Ovary (tissue), 10 donors: ENCODE measurements around the gene ARHGEF5. TPM values are rescaled to one million over a fixed set of nuclear protein-coding genes. Genes with fewer than 3 reads are reported as not detected.
"Not testable (repeated sequence)": the region's sequence is repeated elsewhere in the genome, so short reads cannot be mapped to it uniquely, and the experiment has no call there.

Source experiments
- DNase-seq, 5 donors: peaks; one replicate each; pipeline ENCODE4 v3.0.0-alpha.2; 2019 to 2020
- H3K27ac ChIP-seq, 2 donors: fragments of 200-600 bp; one replicate each; pipeline versions ENCODE4 v1.5.1 to v1.8.0; 2019 to 2022
- H3K27me3 ChIP-seq: fragments of 200-600 bp; one replicate; pipeline ENCODE4 v1.8.0; 2022
- H3K36me3 ChIP-seq: fragments of 200-600 bp; sonication (generic); one replicate; pipeline ENCODE4 v1.5.1; 2019
- H3K4me1 ChIP-seq: one replicate; pipeline ENCODE4 v1.8.1; 2013; ENCODE audit warnings: mild to moderate bottlenecking, moderate library complexity; ENCODE audit not compliant: insufficient read depth
- H3K4me3 ChIP-seq: fragments of 200-600 bp; sonication (generic); one replicate; pipeline ENCODE4 v1.5.1; 2017
- H3K9me3 ChIP-seq, 2 donors: fragments of 200-600 bp in 1 of 2; sonication (generic) in 1 of 2; one replicate each; pipeline versions ENCODE4 v1.5.1 to v1.8.1; 2013 to 2019; ENCODE audit warnings: mild to moderate bottlenecking in 1 of 2, moderate library complexity in 1 of 2
- WGBS, 3 donors: extraction: QIAGEN DNeasy Blood & Tissue Kit in 1 of 3; methylation state at CpG; one replicate each; pipeline versions ENCODE4 v1.1.5 to v1.1.7; 2013 to 2017; 5-methylcytosine and 5-hydroxymethylcytosine counted together
- intact Hi-C, 4 donors: fragments of 100-400 bp; cut with DNase I; formaldehyde crosslinking; loops; one replicate each; pipeline versions ENCODE4 v1.11.0 to v1.15.1; 2022 to 2023
- long read RNA-seq, 3 donors: library from polyadenylated mRNA in 2 of 3; unstranded in 2 of 3; transcript quantifications; one replicate each; pipeline ENCODE4 v2.0.0 and lab custom pipeline, GENCODE V29; 2021 to 2026
- polyA plus RNA-seq, 2 donors: library from polyadenylated mRNA; stranded (reverse); fragments of 200-250 nt in 1 of 2; fragments of 350-450 nt in 1 of 2; fragmentation: Illumina TruSeq in 1 of 2; extraction: RNeasy Lipid Tissue Mini Kit (QIAGEN cat#74804) in 1 of 2; gene quantifications; one replicate each; pipeline ENCODE4 v1.2.3, GENCODE V29; 2013 to 2014
- total RNA-seq, 7 donors: library from RNA; depleted of rRNA in 2 of 7; stranded (reverse); fragments of >200 nt in 2 of 7; fragmentation: NEBNext Ultra II Directional in 3 of 7; extraction: Animal tissue kit (Norgen Biotek cat#: 25700) in 3 of 7; gene quantifications; one replicate each; pipeline versions ENCODE4 v1.1.0 to v1.2.4, GENCODE V29; 2016 to 2023
- donor health status: DM: no; HTN: no; CAD: no; lungs with moderate emphysema.
- donor health status: DM: no; HTN: no; CAD: no.
- donor health status: Bipolar disorder and iron deficiency.
- donor health status: DM: yes; HTN: yes; CAD: no.
- donor health status: DM: no; HTN: no; CAD: no.
- donor health status: DM: yes; HTN: yes; CAD: no.

ARHGEF5 gene
- total RNA-seq (10 to 100 TPM in 6 of 7 donors, 1 to 10 TPM in 1; 5.4 to 36.5 (median 11.2) TPM), polyA plus RNA-seq (1 to 10 TPM; 4.0 to 9.6 TPM)
- long read RNA-seq, donor 1, partial matches to known transcripts: 1 of 2 reads
- long read RNA-seq, donor 1, other reads (novel, unspliced or antisense): 1 of 2 reads
- long read RNA-seq, donor 2: 0 reads
- long read RNA-seq, donor 3, full-length matches to known transcripts: 3 of 7 reads
- long read RNA-seq, donor 3, partial matches to known transcripts: 2 of 7 reads
- long read RNA-seq, donor 3, other reads (novel, unspliced or antisense): 2 of 7 reads

DNA sequence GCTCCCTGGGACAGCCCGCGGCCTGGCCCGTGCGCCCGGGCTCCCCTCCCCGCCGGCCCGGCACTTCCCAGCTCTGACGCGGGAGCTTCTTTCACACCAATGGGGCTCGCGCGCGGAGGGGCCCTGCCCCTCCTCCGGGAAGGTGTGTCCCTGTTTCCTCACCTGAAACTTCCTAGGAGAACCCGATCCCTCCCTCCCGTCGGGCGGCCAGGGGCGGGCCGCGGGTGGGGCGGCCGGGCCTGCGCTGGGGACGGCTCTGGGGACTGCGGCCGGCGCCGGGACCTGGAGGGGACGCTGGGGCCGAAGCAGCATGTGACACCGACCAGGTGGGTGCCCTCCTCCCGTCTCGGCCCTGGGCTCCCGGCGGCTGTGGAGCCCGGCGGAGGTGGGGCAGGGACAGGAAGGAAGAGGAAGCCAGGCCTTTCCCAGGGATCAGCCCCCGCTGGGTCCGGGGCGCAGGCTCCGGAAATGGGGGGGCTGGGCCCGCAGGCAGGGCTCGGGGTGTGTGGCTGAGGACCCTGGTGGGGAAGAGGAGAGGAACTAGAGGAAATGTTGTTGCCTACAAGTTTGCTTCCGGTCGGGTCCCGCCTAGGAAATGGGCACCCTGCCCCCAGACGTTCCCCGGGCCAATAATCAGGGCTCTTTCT is at the start of gene ARHGEF5:
Gene ARHGEF5, plus strand, starts transcription at position 227 of the 647 bp plus-strand sequence. CDS start 7,268 bp downstream, outside the sequence.
- DNase-seq, H3K27me3 ChIP-seq, H3K4me1 ChIP-seq, H3K4me3 ChIP-seq, intact Hi-C loops, H3K36me3 ChIP-seq, H3K27ac ChIP-seq, H3K9me3 ChIP-seq: not testable (repeated sequence)
- no CpG with 5 or more reads among the region's 50 CpGs for WGBS, 3 donors

DNA sequence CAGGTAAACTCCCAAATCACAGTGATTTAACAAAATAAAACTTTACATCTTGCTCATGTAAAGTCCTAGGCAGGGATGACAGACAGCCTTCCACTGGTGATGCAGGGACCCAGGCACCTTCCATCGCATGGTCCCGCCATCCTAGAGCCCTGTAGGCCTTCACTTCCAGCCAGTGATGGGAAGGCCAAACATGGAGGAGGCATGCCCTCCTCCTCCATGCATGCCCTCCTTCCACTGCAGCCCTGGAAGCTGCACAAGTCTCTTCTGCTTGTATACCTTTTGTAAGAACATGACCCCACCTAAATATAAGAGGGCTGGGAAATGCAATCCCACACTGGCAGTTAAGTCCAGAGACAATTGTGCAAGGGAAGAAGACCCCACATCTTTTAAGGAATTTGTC is 45.5 kb upstream of the ARHGEF5 start:
- H3K4me1 ChIP-seq, H3K9me3 ChIP-seq, H3K4me3 ChIP-seq, H3K27ac ChIP-seq, intact Hi-C loops, DNase-seq, H3K36me3 ChIP-seq, H3K27me3 ChIP-seq: not testable (repeated sequence)
- WGBS, 3 donors: no CpG with 5 or more reads among the region's 2 CpGs

DNA sequence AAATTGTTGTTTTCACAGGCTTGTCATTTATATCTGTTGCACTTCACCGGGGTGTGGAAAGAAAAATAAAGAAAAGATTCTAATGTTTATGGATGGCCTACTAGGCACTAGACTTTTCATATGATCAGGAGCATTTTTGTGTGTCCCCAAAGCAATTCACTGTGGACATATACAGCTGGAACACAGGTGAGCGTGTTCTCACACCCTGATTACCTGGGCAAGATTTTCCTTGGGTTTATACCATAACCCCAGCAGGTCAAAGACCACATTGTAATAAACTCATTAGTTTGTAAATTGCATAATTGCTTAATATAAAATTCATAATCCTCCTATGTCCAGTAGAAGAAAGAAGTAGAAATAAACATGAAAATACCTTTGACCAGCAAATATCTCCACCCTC is 44.0 kb upstream of the ARHGEF5 start:
- H3K4me3 ChIP-seq, H3K4me1 ChIP-seq, H3K36me3 ChIP-seq, intact Hi-C loops, H3K27ac ChIP-seq, H3K27me3 ChIP-seq, H3K9me3 ChIP-seq, DNase-seq: not testable (repeated sequence)
- 71 to 100% methylated on average over 1 of the region's 2 CpGs; no CpG with 5 or more reads in 1 of the 3 donors for WGBS, 3 donors

DNA sequence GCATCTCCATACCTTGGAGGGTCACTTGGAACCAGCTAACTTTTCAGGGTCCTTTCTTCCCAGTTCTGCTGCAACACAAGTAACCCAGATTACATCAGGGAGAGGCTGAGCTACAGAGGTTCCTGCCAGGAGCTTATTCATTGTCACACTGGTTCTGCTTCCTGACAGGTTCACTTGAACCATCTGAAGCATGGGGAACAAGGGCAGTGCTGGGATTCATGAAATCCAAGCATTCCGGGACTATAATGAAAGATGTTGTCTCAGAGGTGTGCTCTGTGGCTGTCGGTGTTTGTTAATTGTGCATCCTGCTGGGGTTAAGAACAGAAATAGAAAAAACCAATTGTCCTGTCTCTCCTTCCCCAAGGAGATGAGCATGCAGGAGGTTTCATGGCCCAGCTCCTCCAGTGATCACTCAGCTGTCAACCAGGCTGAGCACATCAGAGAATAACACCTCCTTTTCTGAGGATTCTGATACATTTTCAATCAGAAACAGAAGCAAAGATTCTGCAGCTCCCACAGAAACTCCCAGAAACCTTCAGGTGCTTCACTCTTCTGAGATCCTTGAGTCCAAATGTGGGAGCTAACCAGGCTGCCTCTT is 43.2 kb upstream of the ARHGEF5 start, which contains the start of gene OR2A1:
Gene OR2A1, plus strand, starts transcription at position 548 of the 598 bp plus-strand sequence. CDS start 5,706 bp downstream, outside the sequence.
- H3K27ac ChIP-seq, H3K27me3 ChIP-seq, H3K4me3 ChIP-seq, DNase-seq, H3K4me1 ChIP-seq, H3K36me3 ChIP-seq, intact Hi-C loops, H3K9me3 ChIP-seq: not testable (repeated sequence)
- WGBS, 3 donors: 93 to 98% methylated on average over 2 of the region's 2 CpGs; no CpG with 5 or more reads in 1 of the 3 donors

DNA sequence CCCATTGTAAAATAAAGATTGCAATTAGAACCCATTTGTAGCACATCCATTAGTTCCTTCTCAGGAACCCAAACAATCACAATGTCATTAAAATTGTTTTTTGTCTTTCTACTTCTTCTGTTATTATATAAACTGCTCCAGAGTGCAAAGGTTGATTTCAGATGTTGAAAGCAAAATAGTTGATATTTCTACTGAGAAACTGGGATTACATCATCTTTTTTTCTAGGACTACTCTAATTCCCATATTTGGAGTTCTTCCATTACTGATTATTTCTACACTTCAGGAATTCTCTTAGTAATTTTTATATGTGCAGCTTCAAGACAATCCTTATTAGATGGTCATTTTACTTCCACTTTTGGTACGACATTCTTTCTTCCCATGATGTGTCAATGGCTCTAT is 37.7 kb upstream of the ARHGEF5 start:
- DNase-seq, intact Hi-C loops, H3K4me1 ChIP-seq, H3K27me3 ChIP-seq, H3K9me3 ChIP-seq, H3K27ac ChIP-seq, H3K36me3 ChIP-seq, H3K4me3 ChIP-seq: not testable (repeated sequence)
- WGBS, 3 donors: 81% methylated on average over 1 of the region's 1 CpG; no CpG with 5 or more reads in 2 of the 3 donors

DNA sequence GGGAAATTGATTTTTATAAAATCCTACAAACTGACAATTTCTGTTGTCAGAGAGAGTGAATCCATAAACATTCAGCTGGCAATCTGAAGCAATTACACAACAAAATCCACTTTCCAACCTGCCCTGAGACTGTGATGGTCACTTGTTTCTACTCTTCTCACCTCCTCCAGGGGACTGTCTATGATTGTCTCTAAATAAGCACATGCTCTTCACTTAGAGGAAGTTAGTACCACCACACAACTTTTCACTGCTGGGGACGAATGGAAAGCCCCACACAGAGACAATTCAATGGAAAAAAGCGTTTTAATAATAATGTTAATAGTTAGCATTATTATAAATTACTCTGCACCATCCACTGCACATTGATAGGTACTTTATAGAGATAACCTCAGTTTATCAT is 35.7 kb upstream of the ARHGEF5 start:
- WGBS, 3 donors: no CpG with 5 or more reads among the region's 2 CpGs

DNA sequence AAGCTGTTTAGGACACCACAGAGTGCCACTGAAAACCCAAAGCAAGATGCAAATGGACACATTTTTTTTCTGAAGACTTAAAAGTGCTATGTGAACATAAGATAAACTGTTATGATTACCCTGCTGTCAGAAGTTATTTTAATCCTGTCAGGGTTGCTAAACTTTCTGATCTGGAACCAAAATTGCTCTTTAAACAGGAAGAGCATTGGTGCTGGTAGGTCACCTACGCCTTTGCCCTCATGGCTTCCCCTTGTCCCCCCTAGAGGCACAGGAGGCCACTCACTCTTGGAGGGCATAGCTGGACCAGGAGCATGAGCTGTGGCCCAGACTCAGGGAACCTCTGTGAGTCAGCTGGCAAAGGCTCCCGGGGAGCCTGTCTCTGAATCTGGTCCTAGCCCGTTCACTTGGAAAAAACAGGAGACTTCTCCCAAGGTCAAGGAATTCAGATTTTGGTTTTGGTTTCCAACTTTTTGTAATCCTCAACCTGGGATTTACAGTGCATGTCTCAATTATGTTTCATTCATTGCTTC is 33.5 kb upstream of the ARHGEF5 start:
- H3K4me3 ChIP-seq, H3K4me1 ChIP-seq, H3K27ac ChIP-seq, H3K9me3 ChIP-seq, H3K36me3 ChIP-seq, H3K27me3 ChIP-seq, intact Hi-C loops: not testable (repeated sequence)
- peak in 1 of 5 donors; percentile 2 for DNase-seq
- WGBS, 3 donors: 60 to 96% (median 94%) methylated on average over 1 of the region's 3 CpGs

More for the DNA sequence above, 35.7 kb upstream of the ARHGEF5 start:
- H3K9me3 ChIP-seq, H3K27me3 ChIP-seq, H3K4me1 ChIP-seq, H3K36me3 ChIP-seq, H3K27ac ChIP-seq, DNase-seq, intact Hi-C loops, H3K4me3 ChIP-seq: not testable (repeated sequence)

DNA sequence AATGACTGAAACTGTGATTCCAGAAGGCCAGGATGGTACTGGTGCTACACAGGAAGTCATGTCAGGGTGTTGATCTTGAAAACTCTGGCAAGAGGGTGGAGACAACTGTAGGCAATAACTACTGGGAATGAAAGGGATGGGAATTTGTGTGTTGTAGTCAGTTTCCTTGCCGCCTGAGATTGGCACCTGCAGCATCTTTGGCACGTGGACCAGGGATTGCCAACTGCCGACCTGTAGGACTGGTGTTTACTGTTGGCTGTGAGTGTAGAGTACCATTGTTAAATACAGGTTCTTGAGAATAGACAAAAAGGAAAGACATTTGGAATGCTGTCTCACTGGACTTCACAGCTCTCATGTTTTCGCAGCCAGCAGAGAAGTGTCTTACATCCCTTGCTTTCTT is 31.8 kb upstream of the ARHGEF5 start:
- H3K36me3 ChIP-seq, intact Hi-C loops: not testable (repeated sequence)
- 43% methylated on average over 3 of the region's 4 CpGs; no CpG with 5 or more reads in 2 of the 3 donors for WGBS, 3 donors

DNA sequence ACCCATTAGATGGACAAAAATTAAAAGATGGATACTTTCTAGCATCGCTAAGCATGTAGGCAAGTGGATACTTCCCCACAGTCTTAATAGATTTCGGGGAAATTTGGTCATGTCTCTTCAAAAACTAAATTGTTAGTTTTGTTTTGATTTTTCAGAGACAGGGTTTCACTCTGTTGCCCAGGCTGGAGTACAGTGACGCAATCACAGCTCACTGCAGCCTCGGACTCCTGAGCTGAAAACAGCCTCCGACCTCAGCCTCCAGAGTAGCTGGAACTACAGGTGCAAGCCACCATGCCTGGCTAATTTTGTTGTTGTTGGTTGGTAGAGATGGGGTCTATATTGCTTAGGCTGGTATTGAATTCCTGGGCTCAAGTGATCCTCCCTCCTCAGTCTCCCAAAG is 29.3 kb upstream of the ARHGEF5 start:
- intact Hi-C loops, H3K4me1 ChIP-seq, DNase-seq, H3K9me3 ChIP-seq, H3K27ac ChIP-seq, H3K4me3 ChIP-seq, H3K36me3 ChIP-seq, H3K27me3 ChIP-seq: not testable (repeated sequence)
- WGBS, 3 donors: 88 to 100% (median 96%) methylated on average over 3 to 4 of the region's 5 CpGs

More for the DNA sequence above, 31.8 kb upstream of the ARHGEF5 start:
- H3K9me3 ChIP-seq, H3K27me3 ChIP-seq, H3K4me1 ChIP-seq, H3K4me3 ChIP-seq, H3K27ac ChIP-seq: not testable (repeated sequence)
- DNase-seq: peak in 3 of 5 donors; percentile 35 to 44 (median 38)

DNA sequence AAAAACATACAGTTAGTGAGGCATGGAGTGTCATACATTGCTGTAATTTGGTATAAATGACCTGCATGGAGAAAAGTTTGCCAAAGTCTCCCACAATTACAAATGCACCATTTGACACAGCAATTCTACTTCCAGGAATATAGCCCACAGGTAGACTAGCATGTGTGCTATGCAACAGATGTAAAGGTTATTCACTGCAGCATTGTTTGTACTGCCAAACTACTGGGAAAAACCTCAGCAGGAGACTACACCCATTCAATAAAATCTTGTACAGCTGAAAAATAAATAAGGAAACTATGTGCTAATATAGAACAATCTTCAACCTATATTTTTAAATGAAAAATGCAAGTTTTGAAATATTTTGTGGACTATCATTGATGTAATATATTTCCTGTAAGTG is 25.2 kb upstream of the ARHGEF5 start:
- H3K27me3 ChIP-seq, H3K4me1 ChIP-seq, DNase-seq, H3K4me3 ChIP-seq, H3K36me3 ChIP-seq, H3K27ac ChIP-seq, H3K9me3 ChIP-seq, intact Hi-C loops: not testable (repeated sequence)

DNA sequence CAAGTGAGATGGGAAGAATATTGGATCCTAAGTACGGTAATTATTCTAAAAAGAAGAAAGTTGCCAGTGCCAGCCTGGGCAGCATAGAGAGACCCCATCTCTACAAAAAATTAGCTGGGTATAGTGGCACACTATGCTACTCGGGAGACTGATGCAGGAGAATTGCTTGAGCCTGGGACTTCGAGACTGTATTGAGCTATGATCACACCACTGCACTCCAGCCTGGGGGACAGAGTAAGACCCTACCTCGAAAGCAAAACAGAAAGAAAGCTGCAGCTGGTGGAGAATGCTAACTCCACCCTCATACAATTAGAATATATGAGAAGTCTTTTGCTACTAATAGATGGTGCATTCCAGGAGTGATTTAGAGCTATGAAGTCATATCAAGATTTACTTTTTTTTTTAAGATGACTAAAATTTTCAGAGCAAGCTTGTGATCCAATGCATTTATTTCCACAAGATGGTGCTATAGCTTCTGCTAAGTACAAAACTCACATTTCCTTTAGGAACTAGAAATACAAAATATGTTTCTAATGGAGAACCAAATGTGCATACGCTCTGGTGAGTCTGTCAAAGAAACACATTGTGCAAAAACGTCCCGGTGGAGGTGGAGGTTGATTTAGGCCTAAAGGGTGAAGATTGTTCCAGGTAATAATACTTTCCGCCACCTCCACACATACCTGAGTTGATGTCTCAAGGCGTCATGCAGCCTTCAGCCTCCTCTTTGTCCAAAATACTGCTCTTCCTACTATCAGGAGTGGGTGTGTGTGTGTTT is 23.8 kb upstream of the ARHGEF5 start:
- H3K27me3 ChIP-seq, DNase-seq, H3K36me3 ChIP-seq, intact Hi-C loops, H3K4me1 ChIP-seq, H3K27ac ChIP-seq, H3K9me3 ChIP-seq, H3K4me3 ChIP-seq: not testable (repeated sequence)
- 90 to 100% (median 97%) methylated on average over 2 to 4 of the region's 9 CpGs for WGBS, 3 donors
